NCI-H2227 treated with DMSO at 0.1 percent for 48 hours (cell line): ENCODE measurements around the gene NOS1AP.

ENCODE experiments used
- DNase-seq: peaks from one replicate; lab custom pipeline; 2025; lab: John Stamatoyannopoulos, UW

Gene NOS1AP

DNA sequence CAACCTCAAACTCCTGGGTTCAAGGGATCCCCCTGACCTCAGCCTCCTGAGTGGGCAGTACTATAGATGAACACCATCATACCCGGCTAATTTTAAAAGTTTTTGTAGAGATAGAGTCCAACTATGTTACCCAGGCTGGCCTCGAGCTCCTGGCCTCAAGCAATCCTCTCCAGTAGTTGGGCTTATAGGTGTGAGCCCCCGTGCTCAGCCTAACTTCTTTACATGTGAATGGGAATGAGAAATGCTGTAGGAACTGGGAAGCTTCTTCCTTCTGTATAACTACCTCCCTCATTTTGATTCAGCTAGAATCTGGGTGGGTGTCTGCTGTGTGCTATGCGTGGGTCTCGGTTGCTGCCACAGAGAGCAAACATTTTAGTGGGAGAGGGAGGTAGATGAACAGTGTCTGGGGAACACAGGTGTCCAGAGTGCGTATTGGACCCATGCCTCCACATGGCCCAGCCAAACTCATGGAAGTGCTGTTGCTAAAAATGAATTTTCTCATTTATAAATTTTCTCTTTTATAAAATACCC is 150.6 kb downstream of the NOS1AP start:
- DNase-seq: no peak

- no peak for DNase-seq
Measured at GRCh38 chr1:162222014-162222413, 152.5 kb downstream of the NOS1AP start.

DNA sequence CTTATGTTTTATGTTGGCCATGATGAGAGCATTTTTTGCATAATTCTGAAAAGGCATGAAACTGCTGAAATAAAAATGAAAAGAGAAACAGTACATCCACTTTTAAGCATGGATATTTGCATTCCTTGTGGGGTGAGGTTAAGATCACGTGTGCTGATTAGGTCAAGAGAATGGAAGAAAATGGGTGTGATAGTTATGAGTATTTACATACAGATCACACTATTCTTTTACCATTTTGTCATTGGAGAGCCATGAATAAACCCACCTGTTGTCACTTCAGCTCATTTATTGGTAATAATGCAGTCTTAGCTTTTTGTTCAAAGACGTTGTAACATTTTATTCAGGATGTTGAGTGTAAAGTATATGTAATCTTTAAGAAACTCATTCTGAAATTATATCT is 153.2 kb downstream of the NOS1AP start:
- DNase-seq: no peak

DNA sequence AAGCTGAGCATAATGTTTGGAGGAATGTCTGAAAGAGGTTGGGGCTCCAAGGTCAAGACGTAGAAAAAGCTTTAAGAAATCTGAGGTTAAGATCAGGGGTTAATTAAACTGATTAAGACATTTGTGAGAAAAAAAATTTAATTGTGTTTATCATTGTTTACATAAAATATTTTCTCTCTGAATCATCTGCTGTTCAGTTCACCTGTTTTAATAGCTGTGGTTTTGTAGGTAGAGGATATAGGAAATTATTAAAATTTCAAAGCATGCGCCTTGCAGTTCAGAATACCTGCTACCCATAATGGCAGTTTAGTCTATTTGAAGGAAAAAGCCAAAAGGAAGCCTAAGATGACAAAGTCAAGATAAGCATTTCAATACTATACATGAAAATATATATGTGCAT is 154.0 kb downstream of the NOS1AP start:
- DNase-seq: no peak

GRCh38 chr1:162224267-162224666 is 154.8 kb downstream of the NOS1AP start:
- no peak for DNase-seq

DNA sequence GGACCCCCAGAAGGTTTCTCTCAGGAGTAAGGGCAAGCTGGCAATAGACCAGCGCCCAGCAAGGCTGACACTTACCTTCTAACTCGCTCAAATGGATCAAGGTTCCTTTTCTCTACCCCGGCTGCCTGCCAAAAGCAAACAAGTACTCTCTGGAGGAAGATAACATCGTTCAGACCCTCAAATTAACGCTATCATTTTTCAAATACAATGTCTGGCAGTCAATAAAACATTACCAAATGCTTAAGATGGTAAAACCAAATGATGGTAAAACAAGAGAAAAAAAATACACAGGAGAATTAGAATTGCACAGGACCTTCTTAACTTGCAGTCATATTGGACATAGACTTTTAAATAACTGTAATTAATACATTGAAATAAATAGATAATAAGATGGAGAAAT is 159.1 kb downstream of the NOS1AP start:
- no peak for DNase-seq

- no peak for DNase-seq
Measured at GRCh38 chr1:162229549-162229948, 160.1 kb downstream of the NOS1AP start.

- DNase-seq: no peak
Measured at GRCh38 chr1:162230096-162230495, 160.6 kb downstream of the NOS1AP start.

- no peak for DNase-seq
Measured at GRCh38 chr1:162230517-162230916, 161.0 kb downstream of the NOS1AP start.

DNA sequence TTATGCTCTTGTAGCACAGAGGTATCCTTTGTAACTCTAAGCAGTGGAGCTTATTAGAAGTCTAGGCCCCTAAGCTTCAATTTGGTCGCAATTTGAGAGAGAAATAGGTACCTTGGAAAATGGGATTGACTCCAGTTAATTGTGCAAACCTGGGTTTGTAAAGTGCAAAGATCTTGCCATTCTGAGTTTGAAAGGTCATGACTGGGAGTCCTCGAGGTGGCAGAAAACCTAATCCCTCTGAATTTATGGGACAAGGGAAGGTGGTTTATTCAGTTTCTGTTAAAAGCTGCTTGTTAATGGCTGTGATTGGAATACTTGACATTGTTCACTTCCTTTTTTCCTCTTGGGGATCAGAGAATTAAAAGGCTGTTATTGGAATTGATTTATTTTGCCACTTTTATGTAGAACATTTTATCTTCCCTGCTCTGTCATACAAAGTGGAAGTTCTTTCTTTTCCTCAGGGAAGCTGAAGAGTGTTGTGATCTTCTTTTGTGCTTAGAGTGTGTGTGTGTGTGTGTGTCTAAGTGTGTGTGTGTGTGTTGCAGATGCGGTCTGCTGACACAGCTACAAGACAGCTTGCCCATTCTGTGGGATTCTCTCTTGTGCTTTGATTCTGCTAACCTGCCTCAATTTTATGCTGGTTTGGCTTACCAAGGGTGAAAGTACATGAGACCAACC is 162.7 kb downstream of the NOS1AP start:
- DNase-seq: no peak

- no peak for DNase-seq
Measured at GRCh38 chr1:162233066-162233465, 163.6 kb downstream of the NOS1AP start.

DNA sequence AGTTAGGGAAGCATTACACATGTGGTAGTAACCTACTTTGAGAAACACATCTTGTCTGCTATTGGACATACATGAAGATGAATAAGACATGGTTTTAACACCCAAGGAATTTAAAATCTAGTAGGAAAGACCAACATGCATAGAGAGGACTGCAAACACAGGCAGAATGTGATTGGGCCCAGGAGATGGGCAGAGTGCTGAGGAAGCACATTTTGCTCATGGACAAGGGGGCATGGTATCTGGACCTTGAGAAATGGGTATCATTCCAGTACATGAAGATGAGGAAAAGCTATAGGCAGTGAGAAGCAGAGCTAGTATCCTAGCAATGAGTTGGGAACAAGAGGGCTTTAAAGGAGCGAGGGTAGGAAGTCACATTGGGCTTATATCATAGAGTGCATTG is 164.4 kb downstream of the NOS1AP start:
- no peak for DNase-seq

- DNase-seq: no peak
Measured at GRCh38 chr1:162234571-162234970, 165.1 kb downstream of the NOS1AP start.

- no peak for DNase-seq
Measured at GRCh38 chr1:162235241-162235800, 165.8 kb downstream of the NOS1AP start.

GRCh38 chr1:162236201-162236600 is 166.7 kb downstream of the NOS1AP start:
- DNase-seq: no peak

DNA sequence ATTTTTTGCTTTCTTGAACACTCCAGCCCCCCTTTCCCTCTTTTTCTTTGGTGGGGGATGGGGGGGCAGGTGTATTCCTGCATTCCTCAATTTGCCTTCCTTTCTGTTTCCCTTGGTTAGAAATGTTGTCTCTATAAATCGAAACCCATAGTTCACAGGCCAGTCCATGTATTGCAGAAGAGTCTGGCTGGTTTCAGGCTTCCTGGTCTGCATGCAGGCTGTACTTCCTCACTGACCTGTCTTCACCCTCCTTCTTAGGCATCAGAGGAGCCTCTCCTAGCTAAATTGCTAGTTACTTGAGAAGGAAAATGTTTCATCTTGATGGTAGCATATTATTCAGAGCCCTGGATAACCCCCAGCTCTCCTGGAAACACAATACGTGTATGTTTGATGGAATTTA is 167.1 kb downstream of the NOS1AP start:
- peak; percentile 87 for DNase-seq

DNA sequence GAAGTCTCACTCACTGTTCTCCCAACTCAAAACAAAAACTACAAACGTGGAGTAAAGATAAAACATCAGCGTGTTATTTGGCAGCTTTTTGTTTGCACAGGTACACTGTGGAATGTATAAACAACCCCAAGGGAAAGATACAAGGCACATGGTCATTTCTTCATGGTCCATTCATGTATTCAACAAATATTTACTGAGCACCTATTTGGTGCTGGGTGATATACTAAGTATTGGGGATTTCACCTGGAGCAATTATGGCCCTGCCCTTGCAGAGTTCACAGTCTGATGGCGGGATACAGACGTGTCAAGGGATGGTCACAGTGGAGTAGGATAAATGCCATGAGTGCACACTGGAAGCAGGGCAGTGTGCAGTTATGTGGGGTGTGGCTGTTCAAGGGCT is 171.1 kb downstream of the NOS1AP start:
- no peak for DNase-seq

DNA sequence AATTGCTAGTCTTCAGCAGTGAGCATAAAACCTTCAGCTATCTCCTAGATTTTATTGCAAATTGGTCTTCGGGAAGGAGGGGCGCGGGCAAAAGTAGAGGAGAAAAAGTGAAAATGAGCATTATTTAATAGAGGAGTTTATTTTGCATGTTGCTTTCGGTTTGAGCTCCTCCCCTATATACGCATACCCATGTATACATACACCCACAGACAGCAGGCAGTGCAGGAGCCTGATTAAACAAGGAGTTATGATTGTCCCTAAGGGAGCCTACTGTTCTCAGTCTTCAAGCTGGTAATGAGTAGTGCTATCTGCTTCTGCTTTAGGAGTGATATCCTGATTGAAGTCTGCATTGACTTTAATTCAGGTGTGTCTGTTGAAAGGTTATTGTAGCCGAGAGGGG is 173.3 kb downstream of the NOS1AP start:
- DNase-seq: no peak

DNA sequence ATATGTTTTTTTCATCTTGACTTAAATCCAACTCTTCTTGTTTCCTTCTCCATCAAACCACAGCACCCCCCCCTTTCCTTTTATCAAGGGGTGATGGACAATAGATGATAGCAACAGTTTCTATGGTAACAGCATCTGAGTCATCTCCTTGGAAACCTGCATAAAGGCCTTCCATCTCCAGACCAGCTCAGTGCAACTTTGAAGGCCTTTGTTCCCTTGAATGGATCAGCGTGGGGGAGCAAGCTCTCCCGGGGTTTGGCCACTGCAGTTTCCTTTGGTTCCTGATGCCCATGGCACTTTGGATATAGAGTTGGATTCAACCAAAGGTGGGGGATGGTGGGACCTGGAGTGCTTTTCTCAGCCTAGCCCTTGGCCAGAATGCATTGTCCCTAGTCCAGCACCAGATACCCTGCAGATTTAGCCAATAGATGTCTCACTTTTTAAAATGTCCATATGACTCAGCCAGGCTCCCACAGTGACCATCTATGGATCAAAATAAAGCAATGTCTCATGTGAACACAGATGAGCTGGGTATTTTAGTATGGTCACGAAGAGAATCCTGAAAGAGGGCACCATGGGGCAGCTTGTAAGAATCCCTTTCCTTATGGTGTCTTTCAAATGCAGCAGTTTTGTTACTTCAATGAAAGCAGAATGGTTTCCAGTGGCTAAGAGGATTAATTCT is 179.5 kb downstream of the NOS1AP start:
- DNase-seq: no peak

- no peak for DNase-seq
Measured at GRCh38 chr1:162250004-162250730, 180.7 kb downstream of the NOS1AP start.

- no peak for DNase-seq
Measured at GRCh38 chr1:162251102-162251501, 181.6 kb downstream of the NOS1AP start.

GRCh38 chr1:162252214-162252613 is 182.7 kb downstream of the NOS1AP start:
- DNase-seq: no peak

- DNase-seq: peak; percentile 23
Measured at GRCh38 chr1:162253790-162254189, 184.3 kb downstream of the NOS1AP start.
